ENCODE measurements around the gene CTDP1.

Gene CTDP1

DNA sequence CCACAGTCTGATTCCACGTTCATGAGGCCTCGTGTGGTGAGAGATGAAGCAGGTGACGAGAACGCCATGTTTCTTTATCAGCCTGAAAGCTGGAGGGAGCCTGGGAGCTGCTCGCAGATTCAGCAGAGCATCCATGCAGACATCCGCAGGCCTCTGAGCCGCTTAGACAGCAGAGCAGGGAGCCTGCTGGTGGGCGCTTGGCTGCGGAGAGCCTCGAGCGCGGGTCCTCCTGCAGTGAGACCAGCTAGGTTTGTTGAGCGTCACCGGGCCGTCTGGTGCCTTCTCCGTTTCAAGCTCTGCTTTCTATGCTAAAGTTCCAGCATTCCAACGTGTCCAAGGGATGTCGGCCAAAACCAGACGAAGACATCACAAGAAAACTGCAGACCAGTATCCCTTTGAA lies 27.6 kb downstream of the CTDP1 start:
- Histone ChIP-seq H3K27ac (ENCODE audit: extremely low read depth, low read depth, low read length) (no peak overlapping the region), H3K36me3 (ENCODE audit: control insufficient read depth in 2 of 2, insufficient read depth in 1 of 2, low read length in 2 of 2) (peaks cover 9 to 52% of the 10 kb centered on the region in 2 experiments), H3K9me3 (ENCODE audit: control insufficient read depth, insufficient read depth, low read depth, low read length) (no peaks in the 10 kb centered on the region), H3K4me3 (ENCODE audit: low read depth, low read length) (no peak overlapping the region), H3K4me1 (ENCODE audit: control insufficient read depth, insufficient read depth, low read length) (no peaks in the 10 kb centered on the region)
- CTCF ChIA-PET = no interaction called here
- POLR2A ChIA-PET = no interaction called here
- TF ChIP-seq, protein P1, sequence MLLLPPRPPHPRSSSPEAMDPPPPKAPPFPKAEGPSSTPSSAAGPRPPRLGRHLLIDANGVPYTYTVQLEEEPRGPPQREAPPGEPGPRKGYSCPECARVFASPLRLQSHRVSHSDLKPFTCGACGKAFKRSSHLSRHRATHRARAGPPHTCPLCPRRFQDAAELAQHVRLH (tag by site-specific recombination; IDR thresholded peaks at IDR 0.05) = no peak
- TF ChIP-seq ZNF549 (tag by site-specific recombination; IDR thresholded peaks at IDR 0.05) = no peak
- TF ChIP-seq, protein P2, sequence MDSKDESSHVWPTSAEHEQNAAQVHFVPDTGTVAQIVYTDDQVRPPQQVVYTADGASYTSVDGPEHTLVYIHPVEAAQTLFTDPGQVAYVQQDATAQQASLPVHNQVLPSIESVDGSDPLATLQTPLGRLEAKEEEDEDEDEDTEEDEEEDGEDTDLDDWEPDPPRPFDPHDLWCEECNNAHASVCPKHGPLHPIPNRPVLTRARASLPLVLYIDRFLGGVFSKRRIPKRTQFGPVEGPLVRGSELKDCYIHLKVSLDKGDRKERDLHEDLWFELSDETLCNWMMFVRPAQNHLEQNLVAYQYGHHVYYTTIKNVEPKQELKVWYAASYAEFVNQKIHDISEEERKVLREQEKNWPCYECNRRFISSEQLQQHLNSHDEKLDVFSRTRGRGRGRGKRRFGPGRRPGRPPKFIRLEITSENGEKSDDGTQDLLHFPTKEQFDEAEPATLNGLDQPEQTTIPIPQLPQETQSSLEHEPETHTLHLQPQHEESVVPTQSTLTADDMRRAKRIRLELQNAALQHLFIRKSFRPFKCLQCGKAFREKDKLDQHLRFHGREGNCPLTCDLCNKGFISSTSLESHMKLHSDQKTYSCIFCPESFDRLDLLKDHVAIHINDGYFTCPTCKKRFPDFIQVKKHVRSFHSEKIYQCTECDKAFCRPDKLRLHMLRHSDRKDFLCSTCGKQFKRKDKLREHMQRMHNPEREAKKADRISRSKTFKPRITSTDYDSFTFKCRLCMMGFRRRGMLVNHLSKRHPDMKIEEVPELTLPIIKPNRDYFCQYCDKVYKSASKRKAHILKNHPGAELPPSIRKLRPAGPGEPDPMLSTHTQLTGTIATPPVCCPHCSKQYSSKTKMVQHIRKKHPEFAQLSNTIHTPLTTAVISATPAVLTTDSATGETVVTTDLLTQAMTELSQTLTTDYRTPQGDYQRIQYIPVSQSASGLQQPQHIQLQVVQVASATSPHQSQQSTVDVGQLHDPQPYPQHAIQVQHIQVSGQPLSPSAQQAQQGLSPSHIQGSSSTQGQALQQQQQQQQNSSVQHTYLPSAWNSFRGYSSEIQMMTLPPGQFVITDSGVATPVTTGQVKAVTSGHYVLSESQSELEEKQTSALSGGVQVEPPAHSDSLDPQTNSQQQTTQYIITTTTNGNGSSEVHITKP (tag by site-specific recombination; IDR thresholded peaks at IDR 0.05) = no peak
- no peak for TF ChIP-seq ZNF670 (tag by site-specific recombination; IDR thresholded peaks at IDR 0.05; ENCODE audit: low read depth)
- TF ChIP-seq, protein P3, sequence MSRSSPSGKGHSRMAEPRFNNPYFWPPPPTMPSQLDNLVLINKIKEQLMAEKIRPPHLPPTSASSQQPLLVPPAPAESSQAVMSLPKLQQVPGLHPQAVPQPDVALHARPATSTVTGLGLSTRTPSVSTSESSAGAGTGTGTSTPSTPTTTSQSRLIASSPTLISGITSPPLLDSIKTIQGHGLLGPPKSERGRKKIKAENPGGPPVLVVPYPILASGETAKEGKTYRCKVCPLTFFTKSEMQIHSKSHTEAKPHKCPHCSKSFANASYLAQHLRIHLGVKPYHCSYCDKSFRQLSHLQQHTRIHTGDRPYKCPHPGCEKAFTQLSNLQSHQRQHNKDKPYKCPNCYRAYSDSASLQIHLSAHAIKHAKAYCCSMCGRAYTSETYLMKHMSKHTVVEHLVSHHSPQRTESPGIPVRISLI (tag by site-specific recombination; IDR thresholded peaks at IDR 0.05) = no peak
- no peak for TF ChIP-seq SP7 (tag by site-specific recombination; IDR thresholded peaks at IDR 0.05)
- TF ChIP-seq SCRT1 (tag by site-specific recombination; IDR thresholded peaks at IDR 0.05; ENCODE audit: borderline replicate concordance) = no peak
- TF ChIP-seq ZNF138 (tag by site-specific recombination; IDR thresholded peaks at IDR 0.05; ENCODE audit: borderline replicate concordance) = no peak
- TF ChIP-seq ZNF248 (tag by site-specific recombination; IDR thresholded peaks at IDR 0.05) = no peak
- no peak for TF ChIP-seq MZF1 (tag by site-specific recombination; IDR thresholded peaks at IDR 0.05; ENCODE audit: borderline replicate concordance)
- TF ChIP-seq, protein P4, sequence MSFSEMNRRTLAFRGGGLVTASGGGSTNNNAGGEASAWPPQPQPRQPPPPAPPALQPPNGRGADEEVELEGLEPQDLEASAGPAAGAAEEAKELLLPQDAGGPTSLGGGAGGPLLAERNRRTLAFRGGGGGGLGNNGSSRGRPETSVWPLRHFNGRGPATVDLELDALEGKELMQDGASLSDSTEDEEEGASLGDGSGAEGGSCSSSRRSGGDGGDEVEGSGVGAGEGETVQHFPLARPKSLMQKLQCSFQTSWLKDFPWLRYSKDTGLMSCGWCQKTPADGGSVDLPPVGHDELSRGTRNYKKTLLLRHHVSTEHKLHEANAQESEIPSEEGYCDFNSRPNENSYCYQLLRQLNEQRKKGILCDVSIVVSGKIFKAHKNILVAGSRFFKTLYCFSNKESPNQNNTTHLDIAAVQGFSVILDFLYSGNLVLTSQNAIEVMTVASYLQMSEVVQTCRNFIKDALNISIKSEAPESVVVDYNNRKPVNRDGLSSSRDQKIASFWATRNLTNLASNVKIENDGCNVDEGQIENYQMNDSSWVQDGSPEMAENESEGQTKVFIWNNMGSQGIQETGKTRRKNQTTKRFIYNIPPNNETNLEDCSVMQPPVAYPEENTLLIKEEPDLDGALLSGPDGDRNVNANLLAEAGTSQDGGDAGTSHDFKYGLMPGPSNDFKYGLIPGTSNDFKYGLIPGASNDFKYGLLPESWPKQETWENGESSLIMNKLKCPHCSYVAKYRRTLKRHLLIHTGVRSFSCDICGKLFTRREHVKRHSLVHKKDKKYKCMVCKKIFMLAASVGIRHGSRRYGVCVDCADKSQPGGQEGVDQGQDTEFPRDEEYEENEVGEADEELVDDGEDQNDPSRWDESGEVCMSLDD (tag by site-specific recombination; IDR thresholded peaks at IDR 0.05) = no peak
- no peak for TF ChIP-seq BCL11B (tag by site-specific recombination; IDR thresholded peaks at IDR 0.05; ENCODE audit: low read depth)
- no peak for TF ChIP-seq ZSCAN16 (tag by site-specific recombination; IDR thresholded peaks at IDR 0.05)
- TF ChIP-seq, protein P5, sequence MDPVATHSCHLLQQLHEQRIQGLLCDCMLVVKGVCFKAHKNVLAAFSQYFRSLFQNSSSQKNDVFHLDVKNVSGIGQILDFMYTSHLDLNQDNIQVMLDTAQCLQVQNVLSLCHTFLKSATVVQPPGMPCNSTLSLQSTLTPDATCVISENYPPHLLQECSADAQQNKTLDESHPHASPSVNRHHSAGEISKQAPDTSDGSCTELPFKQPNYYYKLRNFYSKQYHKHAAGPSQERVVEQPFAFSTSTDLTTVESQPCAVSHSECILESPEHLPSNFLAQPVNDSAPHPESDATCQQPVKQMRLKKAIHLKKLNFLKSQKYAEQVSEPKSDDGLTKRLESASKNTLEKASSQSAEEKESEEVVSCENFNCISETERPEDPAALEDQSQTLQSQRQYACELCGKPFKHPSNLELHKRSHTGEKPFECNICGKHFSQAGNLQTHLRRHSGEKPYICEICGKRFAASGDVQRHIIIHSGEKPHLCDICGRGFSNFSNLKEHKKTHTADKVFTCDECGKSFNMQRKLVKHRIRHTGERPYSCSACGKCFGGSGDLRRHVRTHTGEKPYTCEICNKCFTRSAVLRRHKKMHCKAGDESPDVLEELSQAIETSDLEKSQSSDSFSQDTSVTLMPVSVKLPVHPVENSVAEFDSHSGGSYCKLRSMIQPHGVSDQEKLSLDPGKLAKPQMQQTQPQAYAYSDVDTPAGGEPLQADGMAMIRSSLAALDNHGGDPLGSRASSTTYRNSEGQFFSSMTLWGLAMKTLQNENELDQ (tag by site-specific recombination; IDR thresholded peaks at IDR 0.05; ENCODE audit: low read depth) = no peak
- TF ChIP-seq, protein P6, sequence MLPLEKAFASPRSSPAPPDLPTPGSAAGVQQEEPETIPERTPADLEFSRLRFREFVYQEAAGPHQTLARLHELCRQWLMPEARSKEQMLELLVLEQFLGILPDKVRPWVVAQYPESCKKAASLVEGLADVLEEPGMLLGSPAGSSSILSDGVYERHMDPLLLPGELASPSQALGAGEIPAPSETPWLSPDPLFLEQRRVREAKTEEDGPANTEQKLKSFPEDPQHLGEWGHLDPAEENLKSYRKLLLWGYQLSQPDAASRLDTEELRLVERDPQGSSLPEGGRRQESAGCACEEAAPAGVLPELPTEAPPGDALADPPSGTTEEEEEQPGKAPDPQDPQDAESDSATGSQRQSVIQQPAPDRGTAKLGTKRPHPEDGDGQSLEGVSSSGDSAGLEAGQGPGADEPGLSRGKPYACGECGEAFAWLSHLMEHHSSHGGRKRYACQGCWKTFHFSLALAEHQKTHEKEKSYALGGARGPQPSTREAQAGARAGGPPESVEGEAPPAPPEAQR (tag by site-specific recombination; IDR thresholded peaks at IDR 0.05) = no peak
- TF ChIP-seq ZNF610 (tag by site-specific recombination; IDR thresholded peaks at IDR 0.05; ENCODE audit: borderline replicate concordance) = no peak
- TF ChIP-seq, protein P7, sequence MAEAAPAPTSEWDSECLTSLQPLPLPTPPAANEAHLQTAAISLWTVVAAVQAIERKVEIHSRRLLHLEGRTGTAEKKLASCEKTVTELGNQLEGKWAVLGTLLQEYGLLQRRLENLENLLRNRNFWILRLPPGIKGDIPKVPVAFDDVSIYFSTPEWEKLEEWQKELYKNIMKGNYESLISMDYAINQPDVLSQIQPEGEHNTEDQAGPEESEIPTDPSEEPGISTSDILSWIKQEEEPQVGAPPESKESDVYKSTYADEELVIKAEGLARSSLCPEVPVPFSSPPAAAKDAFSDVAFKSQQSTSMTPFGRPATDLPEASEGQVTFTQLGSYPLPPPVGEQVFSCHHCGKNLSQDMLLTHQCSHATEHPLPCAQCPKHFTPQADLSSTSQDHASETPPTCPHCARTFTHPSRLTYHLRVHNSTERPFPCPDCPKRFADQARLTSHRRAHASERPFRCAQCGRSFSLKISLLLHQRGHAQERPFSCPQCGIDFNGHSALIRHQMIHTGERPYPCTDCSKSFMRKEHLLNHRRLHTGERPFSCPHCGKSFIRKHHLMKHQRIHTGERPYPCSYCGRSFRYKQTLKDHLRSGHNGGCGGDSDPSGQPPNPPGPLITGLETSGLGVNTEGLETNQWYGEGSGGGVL (tag by site-specific recombination; IDR thresholded peaks at IDR 0.05) = no peak
- no peak for TF ChIP-seq ZNF391 (tag by site-specific recombination; IDR thresholded peaks at IDR 0.05; ENCODE audit: borderline replicate concordance, low read depth)

All from HEK293 (cell line).